Upper lobe of left lung (tissue), 4 donors: ENCODE results near the gene PPP2R5E.

Experiments used
- CTCF ChIP-seq, 6 experiments: fragments of 450-650 bp in 4 of 6; fragments of 200-600 bp in 2 of 6; sonication (generic) in 2 of 6; IDR thresholded peaks; one replicate each; pipeline ENCODE4 v1.5.1; 2016 to 2019; ENCODE audit warnings: antibody characterized with exemption in 6 of 6
- POLR2AphosphoS5 ChIP-seq, 2 donors: sonication (generic); formaldehyde crosslinking; IDR thresholded peaks; one replicate each; pipeline ENCODE4 v1.5.1; 2017; ENCODE audit warnings: antibody characterized with exemption in 2 of 2

DNA sequence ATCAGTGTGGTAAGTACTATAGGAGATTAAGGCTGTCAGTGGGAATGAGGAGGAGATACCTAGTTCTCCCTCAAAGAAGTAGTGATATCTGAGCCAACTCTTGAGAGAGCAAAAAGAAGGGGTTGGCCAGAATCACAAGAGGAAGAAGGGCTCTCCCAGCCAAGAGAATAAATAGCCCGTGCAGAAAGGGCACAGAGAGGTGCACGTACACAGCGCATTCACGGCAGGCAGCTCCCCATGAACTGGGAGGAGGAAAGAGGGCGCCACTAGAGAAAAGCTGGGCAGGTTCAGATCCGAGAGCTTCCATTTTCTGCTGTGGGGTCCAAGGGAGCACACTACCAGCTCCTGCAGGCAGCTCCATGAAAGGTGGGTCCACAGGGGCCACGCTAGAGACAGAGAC, 59.9 kb downstream of the PPP2R5E start:
- TF ChIP-seq CTCF (IDR thresholded peaks at IDR 0.05) (no peak), POLR2AphosphoS5 (IDR thresholded peaks at IDR 0.05) (no peak)
